Measurements from ENCODE around the gene ADCY7. TPM values are rescaled to one million over a fixed set of nuclear protein-coding genes. Genes with fewer than 3 reads are reported as not detected.
"Not testable (repeated sequence)": the region's sequence is repeated elsewhere in the genome, so short reads cannot be mapped to it uniquely, and the experiment has no call there.

The ADCY7 gene
- 4.4 and 5.1 TPM in 2 replicates for total RNA-seq

- DNase-seq: peak; percentile 52
These were observed at the start of gene ADCY7 for GRCh38 chr16:50266337-50267091. Gene ADCY7 (plus strand): TSS chr16:50266551. CDS start chr16:50288180, 21,629 bp downstream.

GRCh38 chr16:50219402-50219975 lies 46.9 kb upstream of the ADCY7 start:
- DNase-seq: no peak

- no peak for DNase-seq
These were observed 42.1 kb upstream of the ADCY7 start for GRCh38 chr16:50224286-50224685.

GRCh38 chr16:50227120-50227519 lies 39.2 kb upstream of the ADCY7 start:
- DNase-seq: no peak

- DNase-seq: no peak
These were observed 38.7 kb upstream of the ADCY7 start for GRCh38 chr16:50227665-50228064.

GRCh38 chr16:50228364-50228868 lies 37.9 kb upstream of the ADCY7 start:
- no peak for DNase-seq

GRCh38 chr16:50229149-50229726 lies 37.1 kb upstream of the ADCY7 start:
- no peak for DNase-seq

GRCh38 chr16:50234771-50235556 lies 31.4 kb upstream of the ADCY7 start:
- no peak for DNase-seq

GRCh38 chr16:50235581-50235980 lies 30.8 kb upstream of the ADCY7 start:
- no peak for DNase-seq

- DNase-seq: no peak
These were observed 28.0 kb upstream of the ADCY7 start for GRCh38 chr16:50238314-50238713.

- no peak for DNase-seq
These were observed 27.5 kb upstream of the ADCY7 start for GRCh38 chr16:50238868-50239301.

GRCh38 chr16:50243024-50243423 lies 23.3 kb upstream of the ADCY7 start:
- DNase-seq: not testable (repeated sequence)

GRCh38 chr16:50244140-50244503 lies 22.2 kb upstream of the ADCY7 start:
- no peak for DNase-seq

- DNase-seq: no peak
These were observed 21.6 kb upstream of the ADCY7 start for GRCh38 chr16:50244504-50245416.

- DNase-seq: peak; percentile 47
These were observed 20.7 kb upstream of the ADCY7 start for GRCh38 chr16:50245417-50246298.

GRCh38 chr16:50246299-50247122 lies 19.8 kb upstream of the ADCY7 start:
- peak; percentile 18 for DNase-seq

GRCh38 chr16:50247123-50247905 lies 19.0 kb upstream of the ADCY7 start:
- DNase-seq: no peak

- no peak for DNase-seq
These were observed 18.3 kb upstream of the ADCY7 start for GRCh38 chr16:50247906-50248608.

All from dermis blood vessel endothelial cell (primary cell).